ENCODE data around the gene CT45A1.
"Not testable (repeated sequence)": the region's sequence is repeated elsewhere in the genome, so short reads cannot be mapped to it uniquely, and the experiment has no call there.

CT45A1 gene

GRCh38 chrX:135713795-135714194 is 356 bp downstream of the CT45A1 start:
- no peaks in the 10 kb centered on the region for H3K9me3 ChIP-seq
- no peaks in the 10 kb centered on the region for H3K4me1 ChIP-seq
- no peak for DNase-seq
- TF ChIP-seq CTCF (IDR thresholded peaks at IDR 0.05), result no peak
- no peaks in the 10 kb centered on the region for H3K27me3 ChIP-seq
- intact Hi-C loops (cut with DNase I; ENCODE audit: low total_unique reads), result no loop called here
- H3K4me3 ChIP-seq, result no peak overlapping the region
- H3K27ac ChIP-seq, result no peak overlapping the region
- H3K36me3 ChIP-seq, result no peaks in the 10 kb centered on the region

DNA sequence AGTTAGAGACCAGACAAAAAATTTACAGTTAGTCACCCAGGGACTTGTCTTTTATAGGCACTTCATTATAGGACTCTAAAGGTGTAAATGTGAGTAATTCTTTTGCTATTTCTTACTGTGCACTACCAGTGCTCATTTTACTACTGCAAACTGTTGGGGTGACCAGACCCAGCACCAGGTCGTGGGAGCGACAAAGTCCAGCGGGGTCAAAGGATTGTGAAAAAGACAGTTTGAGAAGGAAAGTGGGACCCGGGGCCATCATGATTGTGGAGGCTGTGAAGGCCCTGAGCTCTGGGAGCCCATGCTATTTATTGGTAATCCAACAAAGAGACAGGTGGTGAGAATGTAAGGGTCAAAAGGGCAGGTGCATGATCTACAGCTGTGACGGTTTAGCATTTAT is 21.2 kb downstream of the CT45A1 start:
- H3K4me1 ChIP-seq; intact Hi-C loops (cut with DNase I; ENCODE audit: low total_unique reads); H3K36me3 ChIP-seq; H3K9me3 ChIP-seq; H3K27me3 ChIP-seq; H3K4me3 ChIP-seq; H3K27ac ChIP-seq; DNase-seq: not testable (repeated sequence)

DNA sequence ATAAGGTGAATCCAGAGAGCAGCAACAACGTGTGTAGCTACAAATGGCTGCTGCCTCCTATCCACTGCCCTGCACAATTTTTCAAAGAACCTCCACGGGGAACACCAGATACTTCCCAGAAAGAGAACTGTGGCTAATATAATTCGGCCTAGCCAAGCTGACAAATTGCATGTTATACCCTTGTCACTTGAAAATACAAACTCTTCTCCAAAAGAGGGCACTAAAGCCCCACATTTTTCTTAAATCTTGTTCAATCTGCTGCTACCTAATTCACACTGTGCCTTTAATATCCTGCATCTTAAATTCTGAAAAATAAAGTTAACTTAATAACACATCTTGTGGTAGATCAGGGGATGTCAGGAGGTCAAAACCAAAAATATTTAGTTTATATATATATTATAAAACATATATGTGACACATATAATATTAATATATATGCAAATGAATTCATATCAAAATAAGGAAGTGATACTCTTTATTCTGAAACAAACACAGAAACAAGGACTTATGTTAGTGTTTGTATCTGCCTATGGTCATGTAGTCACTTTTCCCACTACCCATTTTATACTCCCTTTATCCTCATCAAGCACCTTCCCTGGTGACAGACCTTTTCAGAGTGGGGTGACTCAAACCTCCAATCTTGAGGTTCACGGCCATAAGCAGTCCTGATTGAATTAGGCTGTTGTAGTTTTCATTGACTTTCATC is 24.1 kb downstream of the CT45A1 start:
- no peak for DNase-seq
- TF ChIP-seq CTCF (IDR thresholded peaks at IDR 0.05), result no peak
- no peaks in the 10 kb centered on the region for H3K36me3 ChIP-seq
- no peak overlapping the region for H3K27ac ChIP-seq
- intact Hi-C loops (cut with DNase I; ENCODE audit: low total_unique reads), result no loop called here
- no peaks in the 10 kb centered on the region for H3K27me3 ChIP-seq
- H3K9me3 ChIP-seq, result no peaks in the 10 kb centered on the region
- no peaks in the 10 kb centered on the region for H3K4me1 ChIP-seq
- H3K4me3 ChIP-seq, result no peak overlapping the region

DNA sequence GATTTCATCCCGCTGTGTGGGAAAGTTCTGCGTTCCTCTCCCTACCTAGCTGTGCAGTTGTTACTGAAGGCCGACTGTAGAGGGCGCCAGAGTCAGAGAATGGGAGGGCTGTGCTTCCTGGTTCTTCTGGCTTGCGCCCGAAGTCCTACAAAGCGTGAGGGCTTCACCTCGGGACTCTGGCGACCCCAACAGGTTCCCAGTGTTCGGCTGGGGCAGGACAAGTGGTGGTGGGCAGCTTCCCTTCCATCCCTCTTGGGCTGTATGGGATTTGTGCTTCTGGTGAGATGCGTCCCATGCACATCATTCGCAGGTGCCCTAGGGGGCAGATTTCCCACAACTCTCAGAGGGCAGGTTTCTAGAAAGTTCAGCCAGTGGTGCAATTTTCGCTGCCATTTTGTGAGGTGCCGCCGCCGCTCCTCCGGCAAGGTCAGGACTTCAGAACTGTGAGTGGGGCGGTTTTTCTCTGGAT is 27.3 kb downstream of the CT45A1 start:
- TF ChIP-seq CTCF (IDR thresholded peaks at IDR 0.05), result peak in 1 of 2 experiments; percentile 4
- Histone ChIP-seq H3K27ac (no peak overlapping the region), H3K27me3 (no peaks in the 10 kb centered on the region), H3K9me3 (no peaks in the 10 kb centered on the region), H3K36me3 (no peaks in the 10 kb centered on the region), H3K4me1 (no peaks in the 10 kb centered on the region), H3K4me3 (no peak overlapping the region)
- intact Hi-C loops (cut with DNase I; ENCODE audit: low total_unique reads), result no loop called here
- DNase-seq, result peak in 1 of 2 donors; percentile 58

- H3K27me3 ChIP-seq, result no peaks in the 10 kb centered on the region
- DNase-seq, result no peak
- H3K27ac ChIP-seq, result no peak overlapping the region
- H3K36me3 ChIP-seq, result no peaks in the 10 kb centered on the region
- intact Hi-C loops (cut with DNase I; ENCODE audit: low total_unique reads), result no loop called here
- no peaks in the 10 kb centered on the region for H3K9me3 ChIP-seq
- no peaks in the 10 kb centered on the region for H3K4me1 ChIP-seq
- H3K4me3 ChIP-seq, result no peak overlapping the region
- TF ChIP-seq CTCF (IDR thresholded peaks at IDR 0.05), result no peak
These were observed 27.8 kb downstream of the CT45A1 start for GRCh38 chrX:135741192-135741715.

- intact Hi-C loops (cut with DNase I; ENCODE audit: low total_unique reads); H3K4me1 ChIP-seq; H3K4me3 ChIP-seq; H3K36me3 ChIP-seq; H3K9me3 ChIP-seq; DNase-seq; H3K27ac ChIP-seq; H3K27me3 ChIP-seq: not testable (repeated sequence)
These were observed 31.3 kb downstream of the CT45A1 start for GRCh38 chrX:135744739-135745138.

- not testable (repeated sequence) for H3K36me3 ChIP-seq, H3K4me3 ChIP-seq
These were observed 54.7 kb downstream of the CT45A1 start, which contains the start of gene CT45A3 for GRCh38 chrX:135768091-135768490. TSS of gene CT45A3 (minus strand) at chrX:135768191. CDS start at chrX:135764444, 3,747 bp downstream.

More at GRCh38 chrX:135768091-135768490, 54.7 kb downstream of the CT45A1 start, which contains the start of gene CT45A3:
- intact Hi-C loops (cut with DNase I; ENCODE audit: low total_unique reads); H3K27me3 ChIP-seq; H3K9me3 ChIP-seq; DNase-seq; H3K27ac ChIP-seq; H3K4me1 ChIP-seq: not testable (repeated sequence)

Data from tibial artery (tissue), 4 donors.